ENCODE measurements around the gene RNF19B.

DNA sequence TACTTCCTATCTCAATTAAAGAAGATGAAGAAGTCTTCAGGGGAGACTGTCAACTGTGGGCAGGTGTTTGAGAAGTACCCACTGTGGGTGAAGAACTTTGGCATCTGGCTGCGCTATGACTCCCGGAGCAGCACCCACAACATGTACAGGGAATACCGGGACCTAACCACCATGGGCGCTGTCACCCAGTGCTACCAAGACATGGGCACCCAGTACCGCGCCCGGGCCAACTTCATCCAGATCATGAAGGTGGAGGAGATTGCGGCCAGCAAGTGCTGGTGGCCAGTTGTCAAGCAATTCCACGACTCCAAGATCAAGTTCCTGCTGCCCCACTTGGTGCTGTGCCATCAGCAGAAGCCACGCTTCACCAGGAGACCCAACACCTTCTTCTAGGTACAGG lies 15.5 kb upstream of the RNF19B start:
- TF ChIP-seq, protein P1, sequence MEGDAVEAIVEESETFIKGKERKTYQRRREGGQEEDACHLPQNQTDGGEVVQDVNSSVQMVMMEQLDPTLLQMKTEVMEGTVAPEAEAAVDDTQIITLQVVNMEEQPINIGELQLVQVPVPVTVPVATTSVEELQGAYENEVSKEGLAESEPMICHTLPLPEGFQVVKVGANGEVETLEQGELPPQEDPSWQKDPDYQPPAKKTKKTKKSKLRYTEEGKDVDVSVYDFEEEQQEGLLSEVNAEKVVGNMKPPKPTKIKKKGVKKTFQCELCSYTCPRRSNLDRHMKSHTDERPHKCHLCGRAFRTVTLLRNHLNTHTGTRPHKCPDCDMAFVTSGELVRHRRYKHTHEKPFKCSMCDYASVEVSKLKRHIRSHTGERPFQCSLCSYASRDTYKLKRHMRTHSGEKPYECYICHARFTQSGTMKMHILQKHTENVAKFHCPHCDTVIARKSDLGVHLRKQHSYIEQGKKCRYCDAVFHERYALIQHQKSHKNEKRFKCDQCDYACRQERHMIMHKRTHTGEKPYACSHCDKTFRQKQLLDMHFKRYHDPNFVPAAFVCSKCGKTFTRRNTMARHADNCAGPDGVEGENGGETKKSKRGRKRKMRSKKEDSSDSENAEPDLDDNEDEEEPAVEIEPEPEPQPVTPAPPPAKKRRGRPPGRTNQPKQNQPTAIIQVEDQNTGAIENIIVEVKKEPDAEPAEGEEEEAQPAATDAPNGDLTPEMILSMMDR (IDR thresholded peaks at IDR 0.05): no peak
- no peak for TF ChIP-seq EZH2phosphoT487 (IDR thresholded peaks at IDR 0.05)
